GM12878 (cell line): ENCODE measurements around the gene MPHOSPH8. TPM values are rescaled to one million over a fixed set of nuclear protein-coding genes. Genes with fewer than 3 reads are reported as not detected.
A peak's percentile ranks its signal among the peaks of the same experiment; 100 is the strongest.

Source experiments
- ATAC-seq: fragments of 200-7000 bp; cut with Tn5 transposase; 3 replicates; pipeline ENCODE4 v1.9.1; 2020; ENCODE audit warnings: mild to moderate bottlenecking, moderate library complexity
- Bru-seq: library from RNA; stranded (reverse); fragments of 400-500 nt; gene quantifications from one replicate; lab custom pipeline; 2021; lab: Mats Ljungman, UMichigan
- BruChase-seq, 2 experiments: library from RNA; stranded (reverse); fragments of 400-500 nt; gene quantifications; one replicate each; lab custom pipeline; 2021; lab: Mats Ljungman, UMichigan
- BruUV-seq: library from RNA; stranded (reverse); fragments of 400-500 nt; replicated peaks from 2 replicates; lab custom pipeline; 2021; lab: Mats Ljungman, UMichigan
- CTCF ChIA-PET: fragments of 300-600 bp; sonication (Branson Sonifier 250); formaldehyde crosslinking; extraction: SDS; loops from one replicate; lab custom pipeline; 2021; ENCODE audit warnings: inconsistent platforms; lab: Yijun Ruan, JAX
- POLR2A ChIA-PET: fragments of 350-600 bp; formaldehyde crosslinking; extraction: SDS; loops from one replicate; lab custom pipeline; 2021; ENCODE audit warnings: inconsistent platforms; lab: Charles Lee
- RAD21 ChIA-PET: fragments of 300-600 bp; sonication (Branson Sonifier 250); formaldehyde crosslinking; loops from one replicate; lab custom pipeline; 2023; ENCODE audit warnings: antibody characterized with exemption; ENCODE audit not compliant: unreplicated experiment; lab: Charles Lee
- SMC1A ChIA-PET: fragments of 300-600 bp; sonication (Branson Sonifier 250); formaldehyde crosslinking; loops from one replicate; lab custom pipeline; 2023; ENCODE audit not compliant: unreplicated experiment, uncharacterized antibody; lab: Charles Lee
- DNase-seq: peaks from one replicate; pipeline ENCODE4 v3.0.0-alpha.2; 2011; ENCODE audit warnings: low read depth, low spot score
- FAIRE-seq: peaks from 3 replicates; lab custom pipeline; 2011; peaks lifted over from hg19 to GRCh38; lab: Jason Lieb, UNC
- H2AFZ ChIP-seq: 2 replicates; pipeline ENCODE4 v1.6.0; 2011; ENCODE audit warnings: low read depth, low read length, control low read depth; ENCODE audit not compliant: control insufficient read depth
- H3K27ac ChIP-seq: 2 replicates; pipeline ENCODE4 v1.5.1; 2011; ENCODE audit warnings: control low read depth; ENCODE audit not compliant: control insufficient read depth, insufficient read depth
- H3K27me3 ChIP-seq, 2 experiments: replicated peaks in 1 of 2; 2 replicates each; pipeline versions ENCODE4 v1.6.0 to v1.6.1; 2011; ENCODE audit warnings: low read length in 1 of 2; ENCODE audit not compliant: control insufficient read depth in 2 of 2, insufficient read depth in 2 of 2
- H3K36me3 ChIP-seq, 2 experiments: 2 replicates each; pipeline ENCODE4 v1.5.1; 2011; ENCODE audit warnings: low read length in 1 of 2; ENCODE audit not compliant: control insufficient read depth in 2 of 2, insufficient read depth in 2 of 2
- H3K4me1 ChIP-seq: 2 replicates; pipeline ENCODE4 v1.6.1; 2011; ENCODE audit warnings: mild to moderate bottlenecking, low read length, moderate library complexity, mixed read lengths; ENCODE audit not compliant: control insufficient read depth, insufficient read depth
- H3K4me2 ChIP-seq: 2 replicates; pipeline ENCODE4 v1.6.0; 2011; ENCODE audit warnings: control low read depth; ENCODE audit not compliant: control insufficient read depth, insufficient read depth
- H3K4me3 ChIP-seq: fragments of 200-600 bp; sonication (generic); 2 replicates; pipeline ENCODE4 v1.5.1; 2016
- H3K79me2 ChIP-seq: 2 replicates; pipeline ENCODE4 v1.6.0; 2011; ENCODE audit warnings: low read length; ENCODE audit not compliant: control insufficient read depth, insufficient read depth
- H3K9ac ChIP-seq: 2 replicates; pipeline ENCODE4 v1.8.0; 2011; ENCODE audit warnings: low read length, control low read depth, mixed read lengths; ENCODE audit not compliant: control insufficient read depth, insufficient read depth
- H3K9me3 ChIP-seq: replicated peaks from 3 replicates; pipeline ENCODE4 v1.5.1; 2011; ENCODE audit warnings: mild to moderate bottlenecking, low read length; ENCODE audit not compliant: control insufficient read depth, insufficient read depth
- H4K20me1 ChIP-seq: 2 replicates; pipeline ENCODE4 v1.6.0; 2011; ENCODE audit not compliant: control insufficient read depth, insufficient read depth
- CBFB ChIP-seq: IDR thresholded peaks from 2 replicates; pipeline ENCODE4 v1.6.1; 2016; ENCODE audit warnings: antibody characterized with exemption, low read depth
- DPF2 ChIP-seq: fragments of 450-650 bp; IDR thresholded peaks from 2 replicates; pipeline ENCODE4 v1.6.1; 2017; ENCODE audit warnings: mild to moderate bottlenecking
- EP300 ChIP-seq, 2 experiments: fragments of 150-350 bp in 1 of 2; IDR thresholded peaks; 2 replicates each; pipeline ENCODE4 v1.6.1; 2011 to 2012; ENCODE audit warnings: low read depth in 2 of 2, low read length in 2 of 2, borderline replicate concordance in 1 of 2, improper control_type of control experiment in 1 of 2, inconsistent platforms in 1 of 2; ENCODE audit not compliant: control insufficient read depth in 1 of 2
- HCFC1 ChIP-seq: fragments of 150-350 bp; IDR thresholded peaks from 2 replicates; pipeline ENCODE4 v1.6.1; 2014; ENCODE audit warnings: low read length
- MXI1 ChIP-seq: fragments of 150-350 bp; IDR thresholded peaks from 2 replicates; pipeline ENCODE4 v1.6.1; 2011; ENCODE audit warnings: low read depth, mild to moderate bottlenecking, inconsistent platforms, low read length, improper control_type of control experiment
- MYC ChIP-seq: IDR thresholded peaks from 2 replicates; pipeline ENCODE4 v1.6.1; 2011; ENCODE audit warnings: mild to moderate bottlenecking, low read length, moderate library complexity, inconsistent platforms; ENCODE audit not compliant: insufficient read depth, insufficient replicate concordance, insufficient read length, severe bottlenecking
- PKNOX1 ChIP-seq: fragments of 450-650 bp; IDR thresholded peaks from 2 replicates; pipeline ENCODE4 v1.6.1; 2016; ENCODE audit warnings: mild to moderate bottlenecking
- RAD51 ChIP-seq: fragments of 450-650 bp; IDR thresholded peaks from 2 replicates; pipeline ENCODE4 v1.6.1; 2016; ENCODE audit warnings: moderate library complexity, mild to moderate bottlenecking, inconsistent platforms
- SIX5 ChIP-seq: IDR thresholded peaks from 2 replicates; pipeline ENCODE4 v1.6.1; 2011; ENCODE audit warnings: mild to moderate bottlenecking, low read depth, low read length, moderate library complexity; ENCODE audit not compliant: severe bottlenecking
- SMARCA5 ChIP-seq: fragments of 450-650 bp; IDR thresholded peaks from 2 replicates; pipeline ENCODE4 v1.6.1; 2017; ENCODE audit warnings: mild to moderate bottlenecking
- SP1 ChIP-seq: IDR thresholded peaks from one replicate; pipeline ENCODE4 v1.6.1; 2011; ENCODE audit warnings: low read depth, low read length
- ZBED1 ChIP-seq: IDR thresholded peaks from 2 replicates; pipeline ENCODE4 v1.6.1; 2016; ENCODE audit warnings: borderline replicate concordance
- WGBS: methylation state at CpG from one replicate; pipeline ENCODE4 v1.1.6; 2016; ENCODE audit warnings: low lambda C conversion rate; ENCODE audit not compliant: insufficient replicate concordance, insufficient coverage; ENCODE audit errors: missing lambda C conversion rate; 5-methylcytosine and 5-hydroxymethylcytosine counted together
- in situ Hi-C: fragments of 300-500 bp; cut with MboI; formaldehyde crosslinking; loops from 9 replicates; pipeline ENCODE4 v1.14.3; 2018; ENCODE audit warnings: mixed read lengths
- intact Hi-C: fragments of 100-400 bp; cut with micrococcal nuclease; formaldehyde crosslinking; loops from one replicate; pipeline ENCODE4 v1.14.2; 2022; ENCODE audit not compliant: unreplicated experiment
- long read RNA-seq, 2 experiments: library from polyadenylated mRNA; unstranded; transcript quantifications; one replicate each; pipeline ENCODE4 v2.0.0, GENCODE V29; 2019 to 2020
- polyA minus RNA-seq, 3 experiments: library from RNA; depleted of rRNA, polyadenylated mRNA; stranded (reverse); fragments of >200 nt; gene quantifications; 2 replicates each; pipeline ENCODE4 v1.2.3, GENCODE V29; 2011
- polyA plus RNA-seq, 11 experiments: library from polyadenylated mRNA; depleted of rRNA in 4 of 11; unstranded in 6 of 11; stranded (reverse) in 5 of 11; fragments of >200 nt; fragmentation: Nextera tagmentation in 4 of 11; fragmentation: Illumina TruSeq in 1 of 11; extraction: Ambion mirVana in 4 of 11; extraction: Trizol in 1 of 11; gene quantifications; 1 replicate in 1 of 11; 2 replicates in 10 of 11; pipeline versions ENCODE4 v1.2.1 to v1.2.3, GENCODE V29; 2011 to 2016; ENCODE audit warnings: inconsistent platforms in 2 of 11, missing spikeins in 2 of 11, low read depth in 1 of 11
- total RNA-seq, 4 experiments: library from RNA; depleted of rRNA in 3 of 4; stranded (reverse); fragments of >200 nt in 3 of 4; fragmentation: Illumina TruSeq in 1 of 4; extraction: Trizol in 1 of 4; gene quantifications; 2 replicates each; pipeline versions ENCODE4 v1.2.1 to v1.2.3, GENCODE V29; 2013 to 2021
- TF ChIP-seq, protein P1 (sequence below): IDR thresholded peaks from 2 replicates; pipeline ENCODE4 v1.6.1; 2012; ENCODE audit warnings: low read length, inconsistent platforms

MPHOSPH8 gene
- total RNA-seq (2013; cell fraction: nucleolus; rRNA removed): 65.9 and 72.3 TPM in 2 replicates
- total RNA-seq (2014; rRNA removed) (20.1 and 22.1 TPM in 2 replicates), total RNA-seq (2014; rRNA removed; fragmentation: Illumina TruSeq; extraction: Trizol) (29.3 and 30.3 TPM in 2 replicates), total RNA-seq (2021) (21.0 and 26.0 TPM in 2 replicates), polyA plus RNA-seq (2011; rRNA removed) (34.8 and 43.5 TPM in 2 replicates), polyA plus RNA-seq (2014; fragmentation: Illumina TruSeq; extraction: Trizol) (34.2 and 34.9 TPM in 2 replicates), polyA plus RNA-seq (2014; fragmentation: Nextera tagmentation; extraction: Ambion mirVana) (10 to 100 TPM; 16.6 to 29.3 TPM), polyA plus RNA-seq (2014; rRNA removed) (21.6 and 27.7 TPM in 2 replicates), polyA plus RNA-seq (2016; fragmentation: Nextera tagmentation; extraction: Ambion mirVana) (10 to 100 TPM; 15.9 to 17.1 TPM), polyA minus RNA-seq (2011; rRNA and poly(A)+ RNA removed) (10.8 and 11.4 TPM in 2 replicates), Bru-seq, nascent RNA (percentile 89 among the genes with signal in this experiment), BruChase-seq, experiment 1, labeled RNA remaining after a 6-hour chase (percentile 92 among the genes with signal in this experiment), BruChase-seq, experiment 2, labeled RNA remaining after a 2-hour chase (percentile 91 among the genes with signal in this experiment)
- polyA plus RNA-seq (2011; ENCODE audit: low read depth): 21.0 TPM
- 18.1 and 22.2 TPM in 2 replicates for polyA plus RNA-seq (2011; cell fraction: cytosol; rRNA removed)
- polyA plus RNA-seq (2011; cell fraction: nucleus; rRNA removed): 52.9 and 58.7 TPM in 2 replicates
- 36.8 and 41.3 TPM in 2 replicates for polyA plus RNA-seq (2012)
- polyA minus RNA-seq (2011; cell fraction: cytosol; rRNA and poly(A)+ RNA removed): 4.9 and 7.8 TPM in 2 replicates
- 10.2 and 16.4 TPM in 2 replicates for polyA minus RNA-seq (2011; cell fraction: nucleus; rRNA and poly(A)+ RNA removed)
- long read RNA-seq, experiment 1, partial matches to known transcripts: 12 of 16 reads
- long read RNA-seq, experiment 1, other reads (novel, unspliced or antisense): 4 of 16 reads
- long read RNA-seq, experiment 2, partial matches to known transcripts: 33 of 49 reads
- long read RNA-seq, experiment 2, other reads (novel, unspliced or antisense): 16 of 49 reads

GRCh38 chr13:19633479-19634255, at the start of gene MPHOSPH8:
MPHOSPH8 (plus strand) TSS chr13:19633659; CDS start chr13:19633749, 90 bp downstream.
- no peaks in the 10 kb centered on the region for H3K4me1 ChIP-seq
- H2AFZ ChIP-seq: peak within 1 kb of the TSS; percentile 82
- H3K4me2 ChIP-seq: peak within 1 kb of the TSS; percentile 82
- H3K27ac ChIP-seq: peak within 1 kb of the TSS; percentile 86
- DNase-seq (peak; percentile 84), FAIRE-seq (peak; percentile 88), ATAC-seq (peak; percentile 98)
- H3K4me3 ChIP-seq: peak within 1 kb of the TSS; percentile 97
- ChIA-PET CTCF (interaction anchor here (0.8 to 1.5 kb wide), 7 partner anchors 29 to 563 kb away, joined by 3 to 6 read pairs (median 3); no protein-coding TSS in a partner anchor), SMC1A (interaction anchor here (1.2 to 1.7 kb wide), 4 partner anchors 15 to 70 kb away, joined by 4 to 5 read pairs (median 4); no protein-coding TSS in a partner anchor), RAD21 (interaction anchor here (1.0 to 2.0 kb wide), 3 partner anchors 46 to 67 kb away, joined by 3 to 11 read pairs (median 6); no protein-coding TSS in a partner anchor), POLR2A (interaction anchor here (0.6 to 1.3 kb wide), 9 partner anchors 10 to 422 kb away, joined by 3 to 10 read pairs (median 3); no protein-coding TSS in a partner anchor)
- peaks cover 0 to 3% of the 10 kb centered on the region in 2 experiments; a peak in 2 of 4 replicates for H3K36me3 ChIP-seq
- H3K79me2 ChIP-seq: peaks cover 42% of the 10 kb centered on the region
- H3K9me3 ChIP-seq: no peaks in the 10 kb centered on the region; the same call in 2 of the 3 replicates
- H3K27me3 ChIP-seq: no peaks in the 10 kb centered on the region
- in situ Hi-C loops: no loop called here
- intact Hi-C loops: loop anchor here (10.0 kb wide), 1 partner anchor 231 kb away; the partner anchor contains the start of gene ZMYM5
- no peaks in the 10 kb centered on the region for H4K20me1 ChIP-seq
- BruUV-seq: TSS peak; percentile 65
- H3K9ac ChIP-seq: peak within 1 kb of the TSS; percentile 87
- under 1% methylated on average over 49 of the region's 58 CpGs for WGBS
- TF ChIP-seq ZBED1: no peak
- TF ChIP-seq EP300 (IDR thresholded peaks at IDR 0.05; ENCODE audit: borderline replicate concordance in 1 of 2, control insufficient read depth in 1 of 2, low read depth in 2 of 2, low read length in 2 of 2): no peak
- TF ChIP-seq RAD51: no peak
- no peak for TF ChIP-seq HCFC1
- TF ChIP-seq MYC: no peak
- 0 out of 2 replicates have a peak, but pooled peaks have one; percentile 54 for TF ChIP-seq CBFB
- peak; percentile 46; the same call in 1 of the 2 replicates for TF ChIP-seq MXI1
- TF ChIP-seq, protein P1, sequence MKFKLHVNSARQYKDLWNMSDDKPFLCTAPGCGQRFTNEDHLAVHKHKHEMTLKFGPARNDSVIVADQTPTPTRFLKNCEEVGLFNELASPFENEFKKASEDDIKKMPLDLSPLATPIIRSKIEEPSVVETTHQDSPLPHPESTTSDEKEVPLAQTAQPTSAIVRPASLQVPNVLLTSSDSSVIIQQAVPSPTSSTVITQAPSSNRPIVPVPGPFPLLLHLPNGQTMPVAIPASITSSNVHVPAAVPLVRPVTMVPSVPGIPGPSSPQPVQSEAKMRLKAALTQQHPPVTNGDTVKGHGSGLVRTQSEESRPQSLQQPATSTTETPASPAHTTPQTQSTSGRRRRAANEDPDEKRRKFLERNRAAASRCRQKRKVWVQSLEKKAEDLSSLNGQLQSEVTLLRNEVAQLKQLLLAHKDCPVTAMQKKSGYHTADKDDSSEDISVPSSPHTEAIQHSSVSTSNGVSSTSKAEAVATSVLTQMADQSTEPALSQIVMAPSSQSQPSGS: no peak
- TF ChIP-seq SIX5: no peak
- peak; percentile 95 for TF ChIP-seq SP1
- TF ChIP-seq PKNOX1: peak; percentile 98
- TF ChIP-seq DPF2: peak; percentile 95
- TF ChIP-seq SMARCA5: no peak
